Smooth muscle cell (in vitro differentiated cells): ENCODE results near the gene P2RX4. TPM values are rescaled to one million over a fixed set of nuclear protein-coding genes. Genes with fewer than 3 reads are reported as not detected.

Experiments used
- DNase-seq: peaks from one replicate; lab custom pipeline; 2025; ENCODE audit not compliant: unreplicated experiment; lab: John Stamatoyannopoulos, UW
- H2AFZ ChIP-seq: fragments of 200-600 bp; sonication (generic); 2 replicates; pipeline ENCODE4 v1.6.0; 2016; ENCODE audit warnings: antibody characterized with exemption, low read depth, mild to moderate bottlenecking
- H3F3A ChIP-seq: fragments of 200-600 bp; sonication (generic); 2 replicates; pipeline ENCODE4 v1.6.0; 2017; ENCODE audit warnings: antibody characterized with exemption, low read depth
- H3K27ac ChIP-seq: fragments of 200-600 bp; sonication (generic); 2 replicates; pipeline ENCODE4 v1.5.1; 2016; ENCODE audit warnings: low read depth, mild to moderate bottlenecking
- H3K27me3 ChIP-seq: fragments of 200-600 bp; sonication (generic); 2 replicates; pipeline ENCODE4 v1.6.1; 2016; ENCODE audit warnings: low read depth, mild to moderate bottlenecking
- H3K36me3 ChIP-seq: fragments of 200-600 bp; sonication (generic); 2 replicates; pipeline ENCODE4 v1.5.1; 2016; ENCODE audit warnings: low read depth
- H3K4me1 ChIP-seq: fragments of 200-600 bp; sonication (generic); 2 replicates; pipeline ENCODE4 v1.5.1; 2016; ENCODE audit warnings: low read depth
- H3K4me2 ChIP-seq: fragments of 200-600 bp; sonication (generic); 2 replicates; pipeline ENCODE4 v1.6.0; 2016; ENCODE audit warnings: mild to moderate bottlenecking
- H3K4me3 ChIP-seq: fragments of 200-600 bp; sonication (generic); 2 replicates; pipeline ENCODE4 v1.5.1; 2016; ENCODE audit warnings: mild to moderate bottlenecking
- H3K79me2 ChIP-seq: fragments of 200-600 bp; sonication (generic); 2 replicates; pipeline ENCODE4 v1.6.0; 2016; ENCODE audit warnings: low read depth, mild to moderate bottlenecking
- H3K9ac ChIP-seq: fragments of 200-600 bp; sonication (generic); 2 replicates; pipeline ENCODE4 v1.6.0; 2016; ENCODE audit warnings: low read depth
- H3K9me3 ChIP-seq: fragments of 200-600 bp; sonication (generic); replicated peaks from 2 replicates; pipeline ENCODE4 v1.5.1; 2016; ENCODE audit warnings: low read depth
- H4K20me1 ChIP-seq: fragments of 200-600 bp; sonication (generic); 2 replicates; pipeline ENCODE4 v1.6.0; 2016; ENCODE audit warnings: low read depth
- WGBS: methylation state at CpG from one replicate; pipeline ENCODE4 v1.1.7; 2016; ENCODE audit warnings: low lambda C conversion rate; 5-methylcytosine and 5-hydroxymethylcytosine counted together
- polyA plus RNA-seq: library from polyadenylated mRNA; unstranded; fragments of >200 nt; fragmentation: Nextera tagmentation; extraction: Ambion mirVana; gene quantifications from 2 replicates; pipeline ENCODE4 v1.2.1, GENCODE V29; 2016
- total RNA-seq: library from RNA; depleted of rRNA; stranded (reverse); fragments of >200 nt; gene quantifications from 2 replicates; pipeline ENCODE4 v1.2.3, GENCODE V29; 2014
- TF ChIP-seq, protein P1 (sequence below): fragments of 200-600 bp; sonication (generic); IDR thresholded peaks from 2 replicates; pipeline ENCODE4 v1.5.1; 2017; ENCODE audit warnings: borderline replicate concordance, mild to moderate bottlenecking, antibody characterized with exemption; ENCODE audit not compliant: insufficient read depth, poor library complexity, severe bottlenecking

P2RX4 gene
- total and polyA plus RNA-seq, 2 experiments from 2014 or later, result 20.6 to 32.2 TPM

DNA sequence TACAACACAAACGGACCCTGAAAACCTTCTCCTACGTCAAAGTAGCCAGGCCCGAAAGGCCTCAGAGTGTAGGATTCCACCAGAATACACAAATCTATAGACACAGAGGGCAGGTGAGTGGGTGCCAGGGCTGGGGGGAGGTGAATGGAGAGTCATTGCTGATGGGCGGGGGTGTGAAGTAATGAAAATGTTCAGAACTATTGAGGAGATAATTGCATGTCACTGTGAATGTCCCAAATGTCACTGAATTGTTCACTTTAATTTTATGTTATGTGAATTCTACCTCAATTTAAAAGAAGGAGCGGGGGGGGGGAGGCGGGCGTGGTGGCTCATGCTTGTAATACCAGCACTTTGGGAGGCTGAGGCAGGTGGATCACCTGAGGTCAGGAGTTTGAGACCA is 36.0 kb downstream of the P2RX4 start:
- no peak overlapping the region for H3K4me2 ChIP-seq
- H3K36me3 ChIP-seq, result no peaks in the 10 kb centered on the region
- H3K4me1 ChIP-seq, result no peaks in the 10 kb centered on the region
- no peaks in the 10 kb centered on the region for H3K9me3 ChIP-seq
- H3K27ac ChIP-seq, result no peak overlapping the region
- DNase-seq, result no peak
- H3K79me2 ChIP-seq, result no peaks in the 10 kb centered on the region
- 83% methylated on average over 7 of the region's 7 CpGs for WGBS
- no peaks in the 10 kb centered on the region for H3F3A ChIP-seq
- no peaks in the 10 kb centered on the region for H3K27me3 ChIP-seq
- TF ChIP-seq, protein P1, sequence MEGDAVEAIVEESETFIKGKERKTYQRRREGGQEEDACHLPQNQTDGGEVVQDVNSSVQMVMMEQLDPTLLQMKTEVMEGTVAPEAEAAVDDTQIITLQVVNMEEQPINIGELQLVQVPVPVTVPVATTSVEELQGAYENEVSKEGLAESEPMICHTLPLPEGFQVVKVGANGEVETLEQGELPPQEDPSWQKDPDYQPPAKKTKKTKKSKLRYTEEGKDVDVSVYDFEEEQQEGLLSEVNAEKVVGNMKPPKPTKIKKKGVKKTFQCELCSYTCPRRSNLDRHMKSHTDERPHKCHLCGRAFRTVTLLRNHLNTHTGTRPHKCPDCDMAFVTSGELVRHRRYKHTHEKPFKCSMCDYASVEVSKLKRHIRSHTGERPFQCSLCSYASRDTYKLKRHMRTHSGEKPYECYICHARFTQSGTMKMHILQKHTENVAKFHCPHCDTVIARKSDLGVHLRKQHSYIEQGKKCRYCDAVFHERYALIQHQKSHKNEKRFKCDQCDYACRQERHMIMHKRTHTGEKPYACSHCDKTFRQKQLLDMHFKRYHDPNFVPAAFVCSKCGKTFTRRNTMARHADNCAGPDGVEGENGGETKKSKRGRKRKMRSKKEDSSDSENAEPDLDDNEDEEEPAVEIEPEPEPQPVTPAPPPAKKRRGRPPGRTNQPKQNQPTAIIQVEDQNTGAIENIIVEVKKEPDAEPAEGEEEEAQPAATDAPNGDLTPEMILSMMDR, result no peak
- H4K20me1 ChIP-seq, result no peaks in the 10 kb centered on the region
- H3K9ac ChIP-seq, result no peak overlapping the region
- no peak overlapping the region for H3K4me3 ChIP-seq
- H2AFZ ChIP-seq, result no peak overlapping the region

- H3K4me1 ChIP-seq, result no peaks in the 10 kb centered on the region
- TF ChIP-seq, protein P1, result no peak
- H4K20me1 ChIP-seq, result no peaks in the 10 kb centered on the region
- DNase-seq, result no peak
- H3K9me3 ChIP-seq, result no peaks in the 10 kb centered on the region
- H3K27ac ChIP-seq, result no peak overlapping the region
- H3K9ac ChIP-seq, result no peak overlapping the region
- no peak overlapping the region for H3K4me2 ChIP-seq
- H3F3A ChIP-seq, result no peaks in the 10 kb centered on the region
- no peak overlapping the region for H2AFZ ChIP-seq
- no peaks in the 10 kb centered on the region for H3K27me3 ChIP-seq
- H3K79me2 ChIP-seq, result no peaks in the 10 kb centered on the region
- no peaks in the 10 kb centered on the region for H3K36me3 ChIP-seq
- WGBS, result 96% methylated on average over 16 of the region's 16 CpGs
- no peak overlapping the region for H3K4me3 ChIP-seq
Measured at GRCh38 chr12:121246893-121247557, 37.1 kb downstream of the P2RX4 start.

DNA sequence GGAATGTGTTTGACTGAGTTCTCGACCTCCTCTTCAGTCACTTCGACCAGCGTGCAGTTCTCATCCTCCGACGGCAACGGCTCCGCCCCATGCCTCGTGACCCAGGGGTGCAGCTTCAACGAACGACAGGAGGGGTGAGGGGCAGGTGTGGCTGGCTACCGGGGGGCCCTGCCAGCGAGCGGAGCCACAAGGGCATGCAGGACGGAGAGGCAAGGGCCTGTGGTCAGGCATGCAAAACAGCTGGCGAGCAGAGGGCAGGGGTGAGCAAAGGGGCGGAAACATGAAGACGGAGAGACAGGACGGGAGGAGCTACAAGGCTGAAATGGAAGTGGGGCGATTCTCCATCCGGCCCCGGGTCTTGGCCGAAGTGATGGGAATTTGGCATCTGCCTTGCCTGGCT is 38.7 kb downstream of the P2RX4 start:
- WGBS, result 97% methylated on average over 21 of the region's 22 CpGs
- Histone ChIP-seq H4K20me1 (no peaks in the 10 kb centered on the region), H3K27me3 (no peaks in the 10 kb centered on the region), H3F3A (no peaks in the 10 kb centered on the region), H3K9me3 (no peaks in the 10 kb centered on the region), H3K79me2 (no peaks in the 10 kb centered on the region), H2AFZ (no peak overlapping the region), H3K36me3 (peaks cover under 1% of the 10 kb centered on the region), H3K4me2 (no peak overlapping the region), H3K9ac (no peak overlapping the region), H3K27ac (no peak overlapping the region), H3K4me1 (no peaks in the 10 kb centered on the region), H3K4me3 (no peak overlapping the region)
- DNase-seq, result no peak
- TF ChIP-seq, protein P1, result no peak

DNA sequence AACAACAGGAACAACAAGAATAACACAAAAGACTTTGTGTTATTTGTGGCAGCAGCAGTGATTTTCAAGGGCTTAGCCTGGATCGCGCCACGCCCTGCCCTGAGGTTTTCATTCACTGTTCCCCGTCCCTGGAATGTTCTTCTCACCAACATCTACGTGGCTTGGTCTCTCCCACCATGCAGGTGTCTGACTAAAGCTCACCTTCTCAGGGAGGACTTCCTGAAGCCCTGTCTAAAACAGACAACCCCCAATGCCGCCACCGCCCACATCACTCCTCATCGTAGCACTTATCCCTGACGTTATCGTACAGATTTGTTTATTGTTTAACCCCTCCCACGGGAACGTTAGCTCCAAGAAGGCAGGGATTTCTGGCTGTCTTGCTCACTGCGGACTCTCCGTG is 40.4 kb downstream of the P2RX4 start:
- no peaks in the 10 kb centered on the region for H3F3A ChIP-seq
- 84% methylated on average over 14 of the region's 14 CpGs for WGBS
- TF ChIP-seq, protein P1, result no peak
- no peak overlapping the region for H2AFZ ChIP-seq
- H3K9me3 ChIP-seq, result no peaks in the 10 kb centered on the region
- no peaks in the 10 kb centered on the region for H3K4me1 ChIP-seq
- H4K20me1 ChIP-seq, result no peaks in the 10 kb centered on the region
- H3K36me3 ChIP-seq, result peaks cover 4% of the 10 kb centered on the region
- no peaks in the 10 kb centered on the region for H3K79me2 ChIP-seq
- H3K27ac ChIP-seq, result no peak overlapping the region
- DNase-seq, result no peak
- no peak overlapping the region for H3K9ac ChIP-seq
- H3K27me3 ChIP-seq, result no peaks in the 10 kb centered on the region
- H3K4me2 ChIP-seq, result no peak overlapping the region
- H3K4me3 ChIP-seq, result no peak overlapping the region
